ENCODE data around the gene MYOG. TPM values are rescaled to one million over a fixed set of nuclear protein-coding genes. Genes with fewer than 3 reads are reported as not detected.

MYOG gene
- total RNA-seq, 1 donor = not detected

DNA sequence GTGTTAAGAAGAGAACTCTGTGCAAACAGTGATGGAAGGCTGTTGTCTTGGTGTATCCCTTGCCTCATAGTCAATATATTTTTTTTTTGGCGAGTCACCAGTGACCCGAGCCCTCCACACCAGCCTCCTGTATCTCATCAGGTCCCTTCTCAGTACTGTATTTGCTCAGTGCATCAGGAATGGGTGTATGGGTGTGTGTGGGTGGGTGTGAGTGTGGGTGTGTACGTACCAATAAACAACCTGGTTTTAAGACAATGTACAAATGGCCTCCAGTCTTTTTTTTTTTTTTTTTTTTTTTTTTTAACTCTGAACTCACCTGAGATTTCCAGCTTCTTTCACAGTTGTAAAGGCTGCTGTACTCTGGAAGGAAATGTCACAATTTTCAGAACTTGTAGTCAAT is 7.3 kb downstream of the MYOG start:
- DNase-seq (ENCODE audit: low read depth) = no peak
- H3K4me3 ChIP-seq (ENCODE audit: low read depth, low read length) = no peak overlapping the region
- TF ChIP-seq, protein P1, sequence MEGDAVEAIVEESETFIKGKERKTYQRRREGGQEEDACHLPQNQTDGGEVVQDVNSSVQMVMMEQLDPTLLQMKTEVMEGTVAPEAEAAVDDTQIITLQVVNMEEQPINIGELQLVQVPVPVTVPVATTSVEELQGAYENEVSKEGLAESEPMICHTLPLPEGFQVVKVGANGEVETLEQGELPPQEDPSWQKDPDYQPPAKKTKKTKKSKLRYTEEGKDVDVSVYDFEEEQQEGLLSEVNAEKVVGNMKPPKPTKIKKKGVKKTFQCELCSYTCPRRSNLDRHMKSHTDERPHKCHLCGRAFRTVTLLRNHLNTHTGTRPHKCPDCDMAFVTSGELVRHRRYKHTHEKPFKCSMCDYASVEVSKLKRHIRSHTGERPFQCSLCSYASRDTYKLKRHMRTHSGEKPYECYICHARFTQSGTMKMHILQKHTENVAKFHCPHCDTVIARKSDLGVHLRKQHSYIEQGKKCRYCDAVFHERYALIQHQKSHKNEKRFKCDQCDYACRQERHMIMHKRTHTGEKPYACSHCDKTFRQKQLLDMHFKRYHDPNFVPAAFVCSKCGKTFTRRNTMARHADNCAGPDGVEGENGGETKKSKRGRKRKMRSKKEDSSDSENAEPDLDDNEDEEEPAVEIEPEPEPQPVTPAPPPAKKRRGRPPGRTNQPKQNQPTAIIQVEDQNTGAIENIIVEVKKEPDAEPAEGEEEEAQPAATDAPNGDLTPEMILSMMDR (IDR thresholded peaks at IDR 0.05; ENCODE audit: insufficient read depth, low read length) = no peak

DNA sequence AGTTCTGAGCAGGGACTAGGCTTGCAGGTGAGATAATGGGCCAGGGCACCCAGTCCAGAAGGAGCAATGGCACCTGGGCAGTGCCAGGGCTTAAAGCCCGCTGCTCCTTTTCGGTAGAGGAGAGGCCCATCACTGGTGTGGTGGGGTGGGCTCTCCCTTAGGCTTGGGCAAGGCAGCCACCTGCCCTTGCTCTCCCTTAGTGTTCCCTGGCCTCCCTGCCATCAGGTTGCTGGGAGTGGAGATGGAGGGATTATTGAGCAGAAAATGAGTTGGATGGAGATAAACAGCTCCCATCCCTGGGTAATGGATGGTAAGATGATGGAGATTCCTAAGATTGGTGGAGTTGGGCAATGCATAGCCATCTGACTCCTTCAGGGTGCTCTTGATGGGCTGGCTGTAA is 7.9 kb downstream of the MYOG start:
- DNase-seq (ENCODE audit: low read depth) = no peak
- H3K4me3 ChIP-seq (ENCODE audit: low read depth, low read length) = no peak overlapping the region
- TF ChIP-seq, protein P1 (IDR thresholded peaks at IDR 0.05; ENCODE audit: insufficient read depth, low read length) = no peak

DNA sequence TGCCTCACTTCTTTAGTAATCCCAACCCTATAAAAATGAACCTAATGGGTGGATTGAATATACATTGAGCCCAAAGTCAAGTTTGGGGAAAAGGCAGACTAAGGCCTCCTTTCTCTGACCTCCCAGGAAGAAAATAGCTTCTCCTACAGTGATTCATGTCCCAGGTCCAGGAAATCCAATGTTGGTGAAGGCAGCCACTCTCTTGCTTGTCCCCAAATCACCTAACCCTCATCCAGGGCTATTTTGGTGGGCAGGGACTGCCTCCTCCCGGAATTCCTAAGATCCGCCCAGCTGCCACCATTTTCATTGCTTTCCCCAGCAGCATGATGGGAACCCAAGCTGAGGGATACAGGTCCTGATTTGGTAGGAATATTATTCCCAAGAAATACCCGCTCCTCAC is 8.4 kb downstream of the MYOG start:
- no peak overlapping the region for H3K4me3 ChIP-seq (ENCODE audit: low read depth, low read length)
- no peak for DNase-seq (ENCODE audit: low read depth)
- TF ChIP-seq, protein P1 (IDR thresholded peaks at IDR 0.05; ENCODE audit: insufficient read depth, low read length) = no peak

DNA sequence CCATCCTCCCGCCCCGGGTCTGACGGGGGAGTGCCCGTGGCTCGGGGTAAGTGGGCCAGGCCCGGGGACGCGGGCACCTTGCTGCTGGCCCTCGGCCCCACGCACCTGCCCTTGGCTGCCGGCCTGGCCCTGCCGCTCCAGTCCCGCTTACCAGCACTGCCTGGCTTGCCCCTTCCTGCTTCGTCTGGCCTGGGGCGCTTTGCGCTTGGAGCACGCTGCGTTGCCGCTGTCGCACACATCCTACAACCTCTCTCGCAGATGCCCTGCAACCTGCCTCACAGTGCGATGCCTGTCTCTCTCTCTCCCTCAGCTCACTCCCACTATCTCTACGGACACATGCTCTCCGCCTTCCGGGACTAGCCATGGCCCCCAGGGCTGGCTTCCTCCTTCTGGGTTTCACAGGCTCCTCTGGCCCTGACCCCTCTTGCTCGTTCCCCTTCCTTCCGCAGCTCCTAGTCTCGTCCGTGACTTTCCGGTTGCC is 9.7 kb downstream of the MYOG start:
- DNase-seq (ENCODE audit: low read depth) = no peak
- TF ChIP-seq, protein P1 (IDR thresholded peaks at IDR 0.05; ENCODE audit: insufficient read depth, low read length) = no peak
- H3K4me3 ChIP-seq (ENCODE audit: low read depth, low read length) = no peak overlapping the region

DNA sequence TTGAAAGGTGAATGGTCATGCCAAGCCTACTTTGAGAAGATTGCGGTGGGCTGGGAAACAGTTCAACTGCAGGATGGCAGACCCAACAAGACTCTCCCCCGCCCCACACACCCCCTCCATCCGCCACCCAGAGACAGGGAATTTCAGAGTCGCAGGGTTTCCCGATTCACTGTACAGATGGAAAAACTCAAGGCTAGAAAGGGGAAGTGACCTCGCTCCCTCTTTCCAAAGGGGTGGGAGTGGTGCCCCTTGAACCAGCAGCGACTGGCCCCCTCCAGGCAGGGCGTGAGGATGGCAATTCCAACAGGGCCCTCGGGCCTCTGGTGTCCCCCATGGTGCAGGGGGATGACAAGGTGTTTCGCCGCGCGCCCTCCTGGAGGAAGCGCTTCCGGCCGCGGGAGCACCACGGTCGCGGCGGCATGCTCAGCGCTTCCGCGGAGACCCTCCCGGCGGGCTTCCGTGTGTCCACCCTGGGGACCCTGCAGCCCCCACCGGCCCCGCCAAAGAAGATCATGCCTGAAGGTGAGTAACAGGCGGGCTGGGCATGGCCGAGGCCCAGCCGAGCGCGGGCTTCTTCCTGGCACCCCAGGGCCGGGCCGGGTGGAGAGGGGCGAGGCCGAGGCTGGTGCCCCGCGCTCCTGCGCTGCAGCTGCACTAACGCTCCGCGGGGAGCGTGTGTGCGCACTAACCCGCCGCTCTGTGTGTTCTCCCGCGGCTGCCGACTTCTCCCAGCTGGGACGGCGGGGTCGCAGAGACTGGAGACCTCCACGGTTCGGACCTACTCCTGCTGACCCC is 10.4 kb downstream of the MYOG start:
- H3K4me3 ChIP-seq (ENCODE audit: low read depth, low read length) = no peak overlapping the region
- TF ChIP-seq, protein P1 (IDR thresholded peaks at IDR 0.05; ENCODE audit: insufficient read depth, low read length) = no peak
- DNase-seq (ENCODE audit: low read depth) = no peak

DNA sequence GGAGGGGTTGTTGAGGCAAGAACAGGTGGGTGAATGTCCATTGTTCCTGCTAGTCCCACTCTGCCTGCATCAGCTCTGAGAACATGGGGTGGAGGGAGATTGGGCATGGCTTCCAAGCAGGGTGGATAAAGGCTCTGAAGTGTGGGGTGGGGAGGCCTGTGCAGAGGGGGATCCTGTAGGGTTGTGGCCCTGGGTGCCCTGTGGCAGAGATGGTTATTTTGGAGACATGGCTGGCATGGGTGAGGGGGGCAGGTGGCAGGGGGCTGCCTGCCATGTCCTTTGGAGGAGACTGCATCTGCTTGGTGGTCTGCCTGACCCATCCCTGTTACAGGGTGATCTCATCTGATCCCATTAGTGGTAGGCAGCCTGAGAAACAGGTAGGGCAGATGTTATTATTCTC is 11.2 kb downstream of the MYOG start:
- DNase-seq (ENCODE audit: low read depth) = no peak
- TF ChIP-seq, protein P1 (IDR thresholded peaks at IDR 0.05; ENCODE audit: insufficient read depth, low read length) = no peak
- H3K4me3 ChIP-seq (ENCODE audit: low read depth, low read length) = no peak overlapping the region

Data from fibroblast of the aortic adventitia (primary cell).